IMR-90 (cell line): ENCODE measurements around the gene MYO1A. TPM values are rescaled to one million over a fixed set of nuclear protein-coding genes. Genes with fewer than 3 reads are reported as not detected.

Experiments used
- ATAC-seq: fragments of 200-7000 bp; cut with Tn5 transposase; 2 replicates; pipeline ENCODE4 v1.9.1; 2020; ENCODE audit warnings: low read depth, mild to moderate bottlenecking, moderate library complexity
- BruUV-seq: library from RNA; stranded (reverse); fragments of 400-500 nt; replicated peaks from 2 replicates; lab custom pipeline; 2021; lab: Mats Ljungman, UMichigan
- CTCF ChIA-PET: fragments of 300-600 bp; formaldehyde crosslinking; extraction: SDS; loops from one replicate; lab custom pipeline; 2021; ENCODE audit warnings: antibody characterized with exemption; lab: Yijun Ruan, JAX
- POLR2A ChIA-PET: fragments of 300-600 bp; sonication (Branson Sonifier 250); formaldehyde crosslinking; loops from one replicate; lab custom pipeline; 2022; ENCODE audit warnings: antibody characterized with exemption; ENCODE audit not compliant: unreplicated experiment; lab: Charles Lee
- DNase-seq: peaks from one replicate; pipeline ENCODE4 v3.0.0; 2013
- H2AFZ ChIP-seq: replicated peaks from 2 replicates; pipeline ENCODE3; 2013; ENCODE audit warnings: low read length, mild to moderate bottlenecking; ENCODE audit not compliant: poor library complexity
- H2AK5ac ChIP-seq: 2 replicates; pipeline ENCODE4 v1.6.1; 2013; ENCODE audit warnings: low read depth, low read length, inconsistent platforms
- H2AK9ac ChIP-seq: replicated peaks from 2 replicates; pipeline ENCODE3; 2013; ENCODE audit warnings: mild to moderate bottlenecking, low read depth, low read length, moderate library complexity; ENCODE audit not compliant: poor library complexity
- H2BK120ac ChIP-seq: 2 replicates; pipeline ENCODE4 v1.6.1; 2013; ENCODE audit warnings: low read depth, low read length, inconsistent platforms
- H2BK15ac ChIP-seq: 3 replicates; pipeline ENCODE4 v1.6.1; 2013; ENCODE audit warnings: low read depth, low read length, inconsistent platforms
- H2BK20ac ChIP-seq: 2 replicates; pipeline ENCODE4 v1.6.1; 2013; ENCODE audit warnings: low read depth, mild to moderate bottlenecking, inconsistent platforms, low read length, moderate library complexity
- H2BK5ac ChIP-seq: 2 replicates; pipeline ENCODE4 v1.6.1; 2013; ENCODE audit warnings: mild to moderate bottlenecking, low read depth, low read length, inconsistent platforms; ENCODE audit not compliant: poor library complexity, severe bottlenecking
- H3K14ac ChIP-seq: replicated peaks from 2 replicates; pipeline ENCODE4 v1.6.1; 2013; ENCODE audit warnings: low read depth, low read length, inconsistent platforms
- H3K18ac ChIP-seq: 2 replicates; pipeline ENCODE4 v1.6.1; 2013; ENCODE audit warnings: low read depth, low read length, control low read depth
- H3K23ac ChIP-seq: 2 replicates; pipeline ENCODE4 v1.6.1; 2013; ENCODE audit warnings: low read depth, low read length, inconsistent platforms
- H3K27ac ChIP-seq: 2 replicates; pipeline ENCODE4 v1.5.1; 2013; ENCODE audit warnings: mild to moderate bottlenecking, control low read depth, low read length; ENCODE audit not compliant: insufficient read depth
- H3K27me3 ChIP-seq: 2 replicates; pipeline ENCODE4 v1.6.1; 2013; ENCODE audit warnings: low read length; ENCODE audit not compliant: control insufficient read depth, insufficient read depth
- H3K36me3 ChIP-seq: 2 replicates; pipeline ENCODE4 v1.6.1; 2013; ENCODE audit warnings: low read length, mixed read lengths; ENCODE audit not compliant: control insufficient read depth, insufficient read depth
- H3K4ac ChIP-seq: 2 replicates; pipeline ENCODE4 v1.6.1; 2013; ENCODE audit warnings: low read depth, low read length, inconsistent platforms
- H3K4me1 ChIP-seq: 2 replicates; pipeline ENCODE4 v1.6.1; 2013; ENCODE audit warnings: low read length, mixed read lengths; ENCODE audit not compliant: control insufficient read depth, insufficient read depth
- H3K4me2 ChIP-seq: 2 replicates; pipeline ENCODE4 v1.6.1; 2013; ENCODE audit warnings: low read depth, mild to moderate bottlenecking, control low read depth, low read length, moderate library complexity
- H3K4me3 ChIP-seq: 2 replicates; pipeline ENCODE4 v1.5.1; 2013; ENCODE audit warnings: low read depth, mild to moderate bottlenecking, control low read depth, low read length, moderate library complexity; ENCODE audit not compliant: insufficient read depth
- H3K56ac ChIP-seq: 2 replicates; pipeline ENCODE4 v1.6.1; 2013; ENCODE audit warnings: low read length, inconsistent platforms; ENCODE audit not compliant: insufficient read depth; ENCODE audit errors: extremely low read depth
- H3K79me1 ChIP-seq, 2 experiments: 2 replicates each; pipeline ENCODE4 v1.6.1; 2013; ENCODE audit warnings: low read length in 2 of 2, inconsistent platforms in 1 of 2, low read depth in 1 of 2
- H3K9ac ChIP-seq: 2 replicates; pipeline ENCODE4 v1.6.1; 2013; ENCODE audit warnings: low read depth, low read length, control low read depth
- H3K9me1 ChIP-seq: 2 replicates; pipeline ENCODE4 v1.6.1; 2013; ENCODE audit warnings: low read length, inconsistent platforms; ENCODE audit not compliant: insufficient read depth
- H3K9me3 ChIP-seq: 2 replicates; pipeline ENCODE4 v1.6.1; 2013; ENCODE audit warnings: low read length; ENCODE audit not compliant: control insufficient read depth, insufficient read depth
- H4K20me1 ChIP-seq: 2 replicates; pipeline ENCODE4 v1.6.1; 2013; ENCODE audit warnings: low read length, inconsistent platforms; ENCODE audit not compliant: insufficient read depth
- H4K5ac ChIP-seq: 2 replicates; pipeline ENCODE4 v1.6.1; 2013; ENCODE audit warnings: mild to moderate bottlenecking, low read depth, low read length, control low read depth
- H4K8ac ChIP-seq, 2 experiments: 2 replicates each; pipeline ENCODE4 v1.6.1; 2013; ENCODE audit warnings: low read depth in 2 of 2, low read length in 2 of 2, control low read depth in 1 of 2, inconsistent platforms in 1 of 2
- H4K91ac ChIP-seq: 2 replicates; pipeline ENCODE4 v1.6.1; 2013; ENCODE audit warnings: low read depth, low read length, inconsistent platforms; ENCODE audit not compliant: insufficient read depth
- BHLHE40 ChIP-seq: fragments of 150-350 bp; IDR thresholded peaks from 2 replicates; pipeline ENCODE4 v1.6.1; 2016; ENCODE audit warnings: mild to moderate bottlenecking, low read depth, low read length
- CEBPB ChIP-seq: IDR thresholded peaks from 2 replicates; pipeline ENCODE4 v1.6.1; 2012; ENCODE audit warnings: low read depth, low read length, improper control_type of control experiment
- CHD1 ChIP-seq: IDR thresholded peaks from 2 replicates; pipeline ENCODE4 v1.6.1; 2012; ENCODE audit warnings: low read depth, low read length, improper control_type of control experiment
- FOS ChIP-seq: fragments of 150-350 bp; IDR thresholded peaks from 2 replicates; pipeline ENCODE4 v1.6.1; 2016; ENCODE audit warnings: low read depth, low read length
- MAFK ChIP-seq: IDR thresholded peaks from 2 replicates; pipeline ENCODE4 v1.6.1; 2012; ENCODE audit warnings: low read depth, low read length, improper control_type of control experiment
- MAZ ChIP-seq: IDR thresholded peaks from 2 replicates; pipeline ENCODE4 v1.6.1; 2012; ENCODE audit warnings: low read depth, mild to moderate bottlenecking, low read length, improper control_type of control experiment, moderate library complexity, borderline replicate concordance
- MXI1 ChIP-seq: IDR thresholded peaks from 2 replicates; pipeline ENCODE4 v1.6.1; 2012; ENCODE audit warnings: low read depth, mild to moderate bottlenecking, low read length, moderate library complexity, borderline replicate concordance
- NFE2L2 ChIP-seq: fragments of 150-350 bp; IDR thresholded peaks from 2 replicates; pipeline ENCODE4 v1.6.1; 2016; ENCODE audit warnings: low read depth, mild to moderate bottlenecking, low read length
- POLR2A ChIP-seq: IDR thresholded peaks from 2 replicates; pipeline ENCODE4 v1.6.1; 2012; ENCODE audit warnings: mild to moderate bottlenecking, low read depth, low read length
- RAD21 ChIP-seq: IDR thresholded peaks from 2 replicates; pipeline ENCODE4 v1.6.1; 2012; ENCODE audit warnings: low read length, improper control_type of control experiment
- RCOR1 ChIP-seq: IDR thresholded peaks from 2 replicates; pipeline ENCODE4 v1.6.1; 2012; ENCODE audit warnings: mild to moderate bottlenecking, low read length, improper control_type of control experiment; ENCODE audit not compliant: insufficient replicate concordance
- RFX5 ChIP-seq: IDR thresholded peaks from 2 replicates; pipeline ENCODE4 v1.8.0; 2012; ENCODE audit warnings: low read depth, mild to moderate bottlenecking, low read length, moderate library complexity
- SMC3 ChIP-seq: fragments of 150-350 bp; IDR thresholded peaks from 2 replicates; pipeline ENCODE4 v1.6.1; 2016; ENCODE audit warnings: low read depth, mild to moderate bottlenecking, antibody characterized with exemption, low read length, moderate library complexity
- WGBS, 2 experiments: methylation state at CpG; one replicate each; pipeline versions ENCODE4 v1.1.5 to v1.1.7; 2013; ENCODE audit warnings: missing lambda C conversion rate in 2 of 2; ENCODE audit not compliant: insufficient read length in 1 of 2; ENCODE audit errors: extremely low coverage in 2 of 2; 5-methylcytosine and 5-hydroxymethylcytosine counted together
- dilution Hi-C: fragments of 300-500 bp; cut with HindIII; formaldehyde crosslinking; loops from one replicate; pipeline ENCODE4 v1.14.3; 2018; ENCODE audit warnings: low sequenced_read_pairs; ENCODE audit not compliant: unreplicated experiment
- in situ Hi-C: fragments of 300-500 bp; cut with MboI; formaldehyde crosslinking; loops from 3 replicates; pipeline ENCODE4 v1.14.3; 2019; ENCODE audit warnings: low sequenced_read_pairs, inconsistent platforms, mixed read lengths
- intact Hi-C: fragments of 100-400 bp; cut with micrococcal nuclease; formaldehyde crosslinking; loops from 2 replicates; pipeline ENCODE4 v1.10.0; 2022
- polyA plus RNA-seq, 3 experiments: library from polyadenylated mRNA; depleted of rRNA; stranded (reverse); fragments of >200 nt; gene quantifications; 2 replicates each; pipeline ENCODE4 v1.2.3, GENCODE V29; 2012; ENCODE audit warnings: low replicate concordance in 1 of 3
- total RNA-seq: library from RNA; depleted of rRNA; stranded (reverse); fragments of >200 nt; gene quantifications from 2 replicates; pipeline ENCODE4 v1.2.3, GENCODE V29; 2012
- TF ChIP-seq, protein P1 (sequence below): fragments of 150-350 bp; IDR thresholded peaks from 2 replicates; pipeline ENCODE4 v1.6.1; 2017; ENCODE audit warnings: mild to moderate bottlenecking, antibody characterized with exemption, low read length, low read depth
- TF ChIP-seq, protein P2 (sequence below): conservative IDR thresholded peaks from 2 replicates; pipeline ENCODE4 v1.5.1; 2012; ENCODE audit warnings: mild to moderate bottlenecking, low read depth, low read length, improper control_type of control experiment
- TF ChIP-seq, protein P3 (sequence below): fragments of 150-350 bp; IDR thresholded peaks from 2 replicates; pipeline ENCODE4 v1.6.1; 2016; ENCODE audit warnings: low read depth, mild to moderate bottlenecking, low read length, moderate library complexity, borderline replicate concordance

The MYO1A gene
- total and polyA plus RNA-seq, 2 of the 4 experiments (the other 2 are of a cell fraction), result under 0.01 TPM; not detected in 1

DNA sequence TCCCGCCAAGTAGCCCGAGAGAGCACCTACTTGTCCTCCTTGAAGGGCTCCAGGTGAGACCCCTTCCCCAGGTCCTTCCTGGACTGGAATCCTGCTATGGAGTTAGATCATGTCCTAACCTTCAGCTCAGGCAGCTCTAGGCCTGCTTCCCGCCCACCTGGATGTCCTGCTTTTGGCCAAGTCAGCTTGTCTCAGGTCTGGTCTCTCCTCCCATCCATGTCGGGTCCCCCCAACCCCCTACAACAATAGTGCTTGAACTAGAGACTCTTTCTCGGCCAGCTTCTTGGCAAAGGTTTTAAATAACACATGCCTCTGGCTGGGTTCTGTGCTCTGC lies 42.6 kb upstream of the MYO1A start:
- H2AK5ac ChIP-seq, result peak overlapping the region; percentile 42; the same call in 1 of the 2 replicates
- peak overlapping the region in 1 of 2 experiments; percentile 18; a peak in 2 of 4 replicates for H4K8ac ChIP-seq
- BruUV-seq, result no TSS peak
- H3K36me3 ChIP-seq, result peaks cover 65% of the 10 kb centered on the region
- TF ChIP-seq SMC3 (no peak), RCOR1 (no peak), POLR2A (no peak), MAFK (no peak), MXI1 (no peak), CEBPB (no peak), FOS (no peak), RAD21 (no peak), CHD1 (no peak), MAZ (no peak), BHLHE40 (no peak), RFX5 (no peak), NFE2L2 (no peak)
- TF ChIP-seq, protein P1, sequence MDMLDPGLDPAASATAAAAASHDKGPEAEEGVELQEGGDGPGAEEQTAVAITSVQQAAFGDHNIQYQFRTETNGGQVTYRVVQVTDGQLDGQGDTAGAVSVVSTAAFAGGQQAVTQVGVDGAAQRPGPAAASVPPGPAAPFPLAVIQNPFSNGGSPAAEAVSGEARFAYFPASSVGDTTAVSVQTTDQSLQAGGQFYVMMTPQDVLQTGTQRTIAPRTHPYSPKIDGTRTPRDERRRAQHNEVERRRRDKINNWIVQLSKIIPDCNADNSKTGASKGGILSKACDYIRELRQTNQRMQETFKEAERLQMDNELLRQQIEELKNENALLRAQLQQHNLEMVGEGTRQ, result no peak
- TF ChIP-seq, protein P2, sequence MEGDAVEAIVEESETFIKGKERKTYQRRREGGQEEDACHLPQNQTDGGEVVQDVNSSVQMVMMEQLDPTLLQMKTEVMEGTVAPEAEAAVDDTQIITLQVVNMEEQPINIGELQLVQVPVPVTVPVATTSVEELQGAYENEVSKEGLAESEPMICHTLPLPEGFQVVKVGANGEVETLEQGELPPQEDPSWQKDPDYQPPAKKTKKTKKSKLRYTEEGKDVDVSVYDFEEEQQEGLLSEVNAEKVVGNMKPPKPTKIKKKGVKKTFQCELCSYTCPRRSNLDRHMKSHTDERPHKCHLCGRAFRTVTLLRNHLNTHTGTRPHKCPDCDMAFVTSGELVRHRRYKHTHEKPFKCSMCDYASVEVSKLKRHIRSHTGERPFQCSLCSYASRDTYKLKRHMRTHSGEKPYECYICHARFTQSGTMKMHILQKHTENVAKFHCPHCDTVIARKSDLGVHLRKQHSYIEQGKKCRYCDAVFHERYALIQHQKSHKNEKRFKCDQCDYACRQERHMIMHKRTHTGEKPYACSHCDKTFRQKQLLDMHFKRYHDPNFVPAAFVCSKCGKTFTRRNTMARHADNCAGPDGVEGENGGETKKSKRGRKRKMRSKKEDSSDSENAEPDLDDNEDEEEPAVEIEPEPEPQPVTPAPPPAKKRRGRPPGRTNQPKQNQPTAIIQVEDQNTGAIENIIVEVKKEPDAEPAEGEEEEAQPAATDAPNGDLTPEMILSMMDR, result no peak
- TF ChIP-seq, protein P3, sequence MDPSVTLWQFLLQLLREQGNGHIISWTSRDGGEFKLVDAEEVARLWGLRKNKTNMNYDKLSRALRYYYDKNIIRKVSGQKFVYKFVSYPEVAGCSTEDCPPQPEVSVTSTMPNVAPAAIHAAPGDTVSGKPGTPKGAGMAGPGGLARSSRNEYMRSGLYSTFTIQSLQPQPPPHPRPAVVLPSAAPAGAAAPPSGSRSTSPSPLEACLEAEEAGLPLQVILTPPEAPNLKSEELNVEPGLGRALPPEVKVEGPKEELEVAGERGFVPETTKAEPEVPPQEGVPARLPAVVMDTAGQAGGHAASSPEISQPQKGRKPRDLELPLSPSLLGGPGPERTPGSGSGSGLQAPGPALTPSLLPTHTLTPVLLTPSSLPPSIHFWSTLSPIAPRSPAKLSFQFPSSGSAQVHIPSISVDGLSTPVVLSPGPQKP, result no peak
- no peak overlapping the region for H3K56ac ChIP-seq
- H2BK120ac ChIP-seq, result no peak overlapping the region
- no peak overlapping the region; the same call in 1 of the 2 replicates for H3K4me3 ChIP-seq
- H3K27me3 ChIP-seq, result no peaks in the 10 kb centered on the region
- peak overlapping the region; percentile 27 for H3K27ac ChIP-seq
- H3K79me1 ChIP-seq, result peaks cover 13 to 64% of the 10 kb centered on the region in 2 experiments
- no peak overlapping the region for H2BK20ac ChIP-seq
- H4K91ac ChIP-seq, result no peak overlapping the region
- POLR2A ChIA-PET, result interaction anchor here (0.8 to 1.4 kb wide), 2 partner anchors 19 to 36 kb away, joined by 5 read pairs; partner anchors contain the start of genes LRP1 and STAT6
- H3K9ac ChIP-seq, result peak overlapping the region; percentile 58
- no peaks in the 10 kb centered on the region for H3K9me3 ChIP-seq
- CTCF ChIA-PET, result interaction anchor here (1.0 to 2.0 kb wide), 4 partner anchors 19 to 36 kb away, joined by 3 to 8 read pairs (median 5); partner anchors contain the start of genes LRP1 and STAT6
- H2BK15ac ChIP-seq, result no peak overlapping the region
- H3K4me2 ChIP-seq, result peak overlapping the region; percentile 38; the same call in 1 of the 2 replicates
- H4K5ac ChIP-seq, result no peak overlapping the region
- in situ Hi-C loops, result no loop called here
- no peak overlapping the region for H3K18ac ChIP-seq
- intact Hi-C loops, result no loop called here
- DNase-seq, result no peak
- no peak overlapping the region for H3K4ac ChIP-seq
- peak overlapping the region; percentile 84 for H2AK9ac ChIP-seq
- dilution Hi-C loops, result no loop called here
- peak overlapping the region; percentile 20; the same call in 1 of the 2 replicates for H3K14ac ChIP-seq
- H3K4me1 ChIP-seq, result peaks cover 41% of the 10 kb centered on the region
- peak overlapping the region; percentile 39 for H2BK5ac ChIP-seq
- H2AFZ ChIP-seq, result no peak overlapping the region
- peaks cover 4% of the 10 kb centered on the region; the same call in 1 of the 2 replicates for H3K9me1 ChIP-seq
- ATAC-seq, result no peak
- 74% methylated on average over 4 of the region's 5 CpGs; no CpG with 5 or more reads in 1 of the 2 experiments for WGBS, 2 experiments
- H3K23ac ChIP-seq, result peak overlapping the region; percentile 82; the same call in 1 of the 2 replicates
- H4K20me1 ChIP-seq, result peaks cover 67% of the 10 kb centered on the region
